Measurements from ENCODE around the gene GRIK4. TPM values are rescaled to one million over a fixed set of nuclear protein-coding genes. Genes with fewer than 3 reads are reported as not detected.

The GRIK4 gene
- total and polyA plus RNA-seq, 11 donors = 0.04 to 0.45 (median 0.12) TPM; not detected in 6

- H3K36me3 ChIP-seq = no peaks in the 10 kb centered on the region
- H3K27me3 ChIP-seq = no peaks in the 10 kb centered on the region
- WGBS, 4 donors = 91 to 95% (median 92%) methylated on average over 6 to 7 of the region's 7 CpGs
- ATAC-seq (no peak), DNase-seq (no peak)
- H3K4me1 ChIP-seq = peaks cover 0 to 34% (median 21%) of the 10 kb centered on the region in 12 donors
- no peaks in the 10 kb centered on the region for H3K9me3 ChIP-seq
- no peak for TF ChIP-seq POLR2A (IDR thresholded peaks at IDR 0.05)
- no peak for TF ChIP-seq CTCF (IDR thresholded peaks at IDR 0.05)
- no peak overlapping the region for H3K27ac ChIP-seq
- intact Hi-C loops (cut with DNase I) = loop anchor here in 1 of 10 donors (5.0 kb wide), 1 partner anchor 34 kb away; no protein-coding TSS in a partner anchor
- H3K4me3 ChIP-seq = no peak overlapping the region
These were observed 39.6 kb downstream of the GRIK4 start for GRCh38 chr11:120551191-120551590.

DNA sequence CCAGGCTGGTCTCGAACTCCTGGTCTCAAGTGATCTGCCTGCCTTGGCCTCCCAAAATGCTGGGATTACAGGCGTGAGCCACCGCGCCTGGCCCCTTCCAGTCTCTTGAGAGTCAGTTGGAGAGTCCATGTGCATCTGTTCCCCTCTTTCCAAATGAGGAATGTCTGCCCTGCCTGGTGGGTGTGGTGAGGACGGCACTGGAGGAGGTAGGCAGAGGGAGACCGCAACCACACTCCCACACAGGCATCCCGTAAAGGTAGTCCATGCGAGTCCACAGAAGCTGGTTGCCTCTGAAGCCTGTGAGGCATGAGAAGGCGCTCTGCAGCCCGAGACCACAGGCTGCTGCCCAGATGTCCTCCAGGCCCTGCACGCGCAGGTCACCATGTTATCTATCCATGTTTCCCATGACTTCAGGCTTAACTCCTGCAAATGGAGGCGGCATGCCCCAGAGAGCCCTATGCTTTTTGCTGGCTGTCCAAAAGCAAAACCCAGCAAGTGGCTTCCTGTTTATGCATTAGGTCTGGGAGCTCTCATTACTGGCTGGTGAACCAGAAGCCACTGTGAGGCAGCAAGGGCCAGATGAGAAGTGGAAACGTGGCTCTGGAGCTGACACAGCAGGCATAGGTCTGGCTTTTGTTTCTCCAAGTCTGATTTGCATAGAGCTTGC is 43.4 kb downstream of the GRIK4 start:
- H3K4me3 ChIP-seq = no peak overlapping the region
- H3K27me3 ChIP-seq = no peaks in the 10 kb centered on the region
- ATAC-seq (no peak), DNase-seq (no peak)
- intact Hi-C loops (cut with DNase I) = loop anchor here in 1 of 10 donors (5.0 kb wide), 1 partner anchor 38 kb away; no protein-coding TSS in a partner anchor
- peaks cover 0 to 8% (median 0%) of the 10 kb centered on the region in 12 donors for H3K4me1 ChIP-seq
- 69 to 88% (median 82%) methylated on average over 8 to 14 of the region's 14 CpGs for WGBS, 4 donors
- H3K36me3 ChIP-seq = no peaks in the 10 kb centered on the region
- no peaks in the 10 kb centered on the region for H3K9me3 ChIP-seq
- no peak overlapping the region for H3K27ac ChIP-seq
- TF ChIP-seq POLR2A (IDR thresholded peaks at IDR 0.05) (no peak), CTCF (IDR thresholded peaks at IDR 0.05) (no peak)

DNA sequence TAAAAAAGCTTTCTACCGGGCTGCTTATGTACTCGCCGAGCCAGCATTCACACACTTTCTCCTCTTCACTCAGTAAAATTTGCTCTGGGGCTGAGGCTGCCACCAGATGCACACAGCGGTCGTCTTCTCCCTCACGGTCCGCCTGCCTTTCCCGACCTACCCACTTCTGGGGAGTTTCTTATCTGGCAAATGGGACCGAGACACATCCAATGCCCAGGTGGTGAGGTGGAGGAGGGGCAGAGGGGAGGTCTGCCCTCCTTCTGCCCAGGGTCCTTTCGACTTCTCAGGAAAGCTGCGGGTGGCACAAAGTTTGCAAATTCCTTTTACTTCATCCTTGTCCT is 43.9 kb downstream of the GRIK4 start:
- DNase-seq (no peak), ATAC-seq (no peak)
- no peaks in the 10 kb centered on the region for H3K36me3 ChIP-seq
- H3K27ac ChIP-seq = no peak overlapping the region
- no peaks in the 10 kb centered on the region for H3K27me3 ChIP-seq
- intact Hi-C loops (cut with DNase I) = no loop called here
- TF ChIP-seq CTCF (IDR thresholded peaks at IDR 0.05) (no peak), POLR2A (IDR thresholded peaks at IDR 0.05) (no peak)
- 71 to 74% (median 73%) methylated on average over 11 of the region's 11 CpGs for WGBS, 4 donors
- no peak overlapping the region for H3K4me3 ChIP-seq
- H3K9me3 ChIP-seq = no peaks in the 10 kb centered on the region
- H3K4me1 ChIP-seq = peaks cover 0 to 8% (median 0%) of the 10 kb centered on the region in 12 donors

DNA sequence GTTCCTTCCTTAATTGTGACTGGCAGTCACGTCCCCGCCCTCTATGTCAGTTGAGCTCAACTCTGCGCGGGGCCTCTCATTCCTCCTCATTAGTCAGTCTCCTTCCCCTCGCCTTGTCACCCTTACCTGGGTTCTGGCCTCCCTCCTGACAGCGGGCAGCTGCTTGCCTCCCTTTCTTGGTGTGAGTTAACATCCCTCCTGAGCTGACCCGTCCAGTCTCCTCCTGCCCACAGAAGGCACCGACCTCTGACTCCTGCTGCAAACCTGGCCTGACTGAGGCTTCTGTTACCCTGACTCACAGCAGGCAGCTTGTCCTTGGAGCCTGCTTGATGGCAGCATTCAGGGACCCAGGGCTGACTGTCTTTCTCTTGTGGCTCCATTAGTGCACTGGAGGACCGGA is 45.2 kb downstream of the GRIK4 start:
- Histone ChIP-seq H3K27me3 (no peaks in the 10 kb centered on the region), H3K9me3 (no peaks in the 10 kb centered on the region), H3K4me3 (no peak overlapping the region), H3K36me3 (no peaks in the 10 kb centered on the region), H3K27ac (no peak overlapping the region), H3K4me1 (peaks cover 0 to 8% (median 0%) of the 10 kb centered on the region in 12 donors)
- intact Hi-C loops (cut with DNase I) = no loop called here
- ATAC-seq (no peak), DNase-seq (no peak)
- WGBS, 4 donors = 88 to 92% (median 89%) methylated on average over 9 of the region's 9 CpGs
- TF ChIP-seq CTCF (IDR thresholded peaks at IDR 0.05) (no peak), POLR2A (IDR thresholded peaks at IDR 0.05) (no peak)
